Stimulated activated CD8-positive, alpha-beta memory T cell treated with anti-CD3 and anti-CD28 coated beads, Interleukin-12 subunit alpha, Interleukin-12 subunit beta, amount 100 ng/mL, for 24 hours (primary cell): ENCODE results near the gene GAL3ST2.
"Not testable (repeated sequence)": the region's sequence is repeated elsewhere in the genome, so short reads cannot be mapped to it uniquely, and the experiment has no call there.

ENCODE experiments used
- DNase-seq: peaks from one replicate; pipeline ENCODE4 v3.0.0-alpha.2; 2020; ENCODE audit errors: extremely low read depth

GAL3ST2 gene

GRCh38 chr2:241748468-241749256, 28.0 kb upstream of the GAL3ST2 start:
- no peak for DNase-seq

- no peak for DNase-seq
These were observed 26.4 kb upstream of the GAL3ST2 start for GRCh38 chr2:241750076-241750840.

DNA sequence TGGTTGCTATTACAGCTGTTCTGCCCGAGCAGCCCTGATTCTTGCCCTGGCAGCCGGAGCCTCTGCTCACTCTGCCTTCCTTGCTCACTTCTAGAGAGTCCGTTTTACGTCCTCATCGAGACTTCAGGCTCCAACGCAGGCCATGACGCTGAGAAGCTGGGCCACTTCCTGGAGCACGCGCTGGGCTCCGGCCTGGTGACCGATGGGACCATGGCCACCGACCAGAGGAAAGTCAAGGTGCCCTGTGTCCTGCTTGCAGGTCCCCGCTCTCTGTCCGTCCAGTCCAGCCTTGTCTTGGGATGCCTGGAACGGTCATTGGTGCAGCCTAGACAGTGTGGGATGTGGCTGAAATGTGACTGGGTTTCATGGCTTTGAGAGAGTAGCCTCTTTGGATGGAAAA, 25.5 kb upstream of the GAL3ST2 start:
- DNase-seq = no peak

GRCh38 chr2:241751776-241752175, 24.8 kb upstream of the GAL3ST2 start:
- DNase-seq = no peak

DNA sequence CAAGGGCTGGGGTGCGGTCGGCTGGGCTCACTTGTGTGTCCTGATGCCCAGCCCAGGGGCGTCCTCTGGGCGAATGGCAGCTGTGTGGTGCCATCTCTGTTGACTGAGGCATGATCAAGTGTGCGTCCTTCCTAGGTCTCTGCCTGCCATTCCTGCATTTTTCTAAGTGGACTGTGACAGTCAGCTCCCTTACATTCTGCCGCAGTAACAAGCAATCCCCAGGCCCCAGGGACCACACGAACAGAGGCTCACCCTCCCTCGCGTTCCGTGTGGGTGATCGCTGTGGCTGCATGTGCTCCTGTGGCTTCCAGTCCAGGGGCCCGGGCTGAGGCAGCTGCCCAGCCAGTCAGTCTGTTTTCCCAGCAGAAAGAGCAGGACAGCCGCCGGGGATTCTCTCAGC, 24.4 kb upstream of the GAL3ST2 start:
- no peak for DNase-seq

- DNase-seq = no peak
These were observed 23.8 kb upstream of the GAL3ST2 start for GRCh38 chr2:241752689-241753276.

DNA sequence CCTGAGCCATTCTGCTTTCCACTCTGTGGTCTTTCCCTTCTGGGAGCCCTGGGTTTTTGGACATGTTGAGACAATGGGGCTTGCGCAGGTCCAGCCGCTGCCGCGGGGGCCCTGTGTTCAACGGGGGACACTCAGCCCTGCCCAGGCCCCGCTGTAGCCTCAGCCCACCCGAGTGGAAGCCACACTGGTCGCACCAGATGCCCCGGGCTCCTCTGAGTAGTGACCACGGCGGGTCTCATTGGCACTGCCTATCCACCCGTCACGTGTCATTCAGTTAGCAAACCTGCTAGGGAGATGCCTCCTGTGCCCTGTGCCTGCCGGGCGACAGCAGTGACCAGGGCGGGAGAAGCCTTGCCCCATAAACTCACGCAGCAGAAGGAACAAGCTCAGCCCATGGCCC, 23.1 kb upstream of the GAL3ST2 start:
- DNase-seq = no peak

DNA sequence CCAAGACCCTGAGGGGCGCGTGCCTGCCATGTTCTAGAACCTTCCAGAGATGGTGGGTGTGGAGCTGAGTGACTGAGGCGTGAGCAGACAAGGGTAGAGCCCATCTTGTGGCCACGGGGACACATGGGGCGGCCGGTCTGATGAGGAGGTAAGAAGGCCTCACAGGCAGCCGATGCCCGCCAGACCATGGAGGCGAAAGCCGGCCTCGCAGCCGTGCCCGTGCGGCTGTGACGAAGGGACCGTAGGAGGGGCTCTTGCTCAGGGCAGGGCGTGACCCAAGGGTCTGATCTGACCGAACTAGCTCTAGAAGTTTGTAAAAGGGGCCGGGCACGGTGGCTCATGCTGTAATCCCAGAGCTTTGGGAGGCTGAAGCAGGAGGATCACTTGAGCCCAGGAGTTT, 22.6 kb upstream of the GAL3ST2 start:
- no peak for DNase-seq

- DNase-seq = no peak
These were observed 21.5 kb upstream of the GAL3ST2 start for GRCh38 chr2:241755166-241755565.

- no peak for DNase-seq
These were observed 20.8 kb upstream of the GAL3ST2 start for GRCh38 chr2:241755777-241756176.

- DNase-seq = no peak
These were observed 17.4 kb upstream of the GAL3ST2 start for GRCh38 chr2:241759067-241759807.

GRCh38 chr2:241759893-241760292, 16.7 kb upstream of the GAL3ST2 start:
- DNase-seq = not testable (repeated sequence)

GRCh38 chr2:241760301-241760771, 16.3 kb upstream of the GAL3ST2 start:
- DNase-seq = no peak

GRCh38 chr2:241762321-241762932, 14.2 kb upstream of the GAL3ST2 start:
- no peak for DNase-seq

GRCh38 chr2:241762933-241763369, 13.7 kb upstream of the GAL3ST2 start:
- DNase-seq = no peak

- DNase-seq = no peak
These were observed 12.9 kb upstream of the GAL3ST2 start for GRCh38 chr2:241763551-241764274.

- no peak for DNase-seq
These were observed 12.1 kb upstream of the GAL3ST2 start for GRCh38 chr2:241764275-241765241.

GRCh38 chr2:241767464-241768250, 9.0 kb upstream of the GAL3ST2 start:
- DNase-seq = no peak

- no peak for DNase-seq
These were observed 8.3 kb upstream of the GAL3ST2 start for GRCh38 chr2:241768251-241768711.
